Neutrophil (primary cell): ENCODE data around the gene WFDC1.

Experiments
- H3K27ac ChIP-seq: fragments of 200-600 bp; sonication (generic); 2 replicates; pipeline ENCODE4 v1.5.1; 2016; ENCODE audit warnings: mild to moderate bottlenecking, moderate library complexity
- H3K27me3 ChIP-seq: fragments of 200-600 bp; sonication (generic); 2 replicates; pipeline ENCODE4 v1.6.0; 2016; ENCODE audit warnings: mild to moderate bottlenecking
- H3K36me3 ChIP-seq: fragments of 200-600 bp; sonication (generic); 2 replicates; pipeline ENCODE4 v1.5.1; 2017
- H3K4me1 ChIP-seq, 2 experiments: fragments of 200-600 bp in 1 of 2; sonication (generic) in 1 of 2; 1 replicate in 1 of 2; 2 replicates in 1 of 2; pipeline versions ENCODE4 v1.5.1 to v1.6.1; 2013 to 2016; ENCODE audit warnings: low read depth in 1 of 2, low read length in 1 of 2, mild to moderate bottlenecking in 1 of 2, moderate library complexity in 1 of 2; ENCODE audit not compliant: control insufficient read depth in 1 of 2, insufficient read depth in 1 of 2
- H3K4me3 ChIP-seq, 2 experiments: fragments of 200-600 bp in 1 of 2; sonication (generic) in 1 of 2; 1 replicate in 1 of 2; 2 replicates in 1 of 2; pipeline ENCODE4 v1.5.1; 2013 to 2016; ENCODE audit warnings: low read depth in 1 of 2, low read length in 1 of 2, mild to moderate bottlenecking in 1 of 2, moderate library complexity in 1 of 2
- H3K9me3 ChIP-seq: fragments of 200-600 bp; sonication (generic); 2 replicates; pipeline ENCODE4 v1.5.1; 2016
- CTCF ChIP-seq: fragments of 200-600 bp; sonication (generic); IDR thresholded peaks from 2 replicates; pipeline ENCODE4 v1.5.1; 2016; ENCODE audit warnings: antibody characterized with exemption

Gene WFDC1

GRCh38 chr16:84294531-84295142 lies at the start of gene WFDC1:
WFDC1 (plus strand) TSS chr16:84294878; CDS start chr16:84294972, 94 bp downstream.
- Histone ChIP-seq H3K4me1 (peaks cover 44 to 48% of the 10 kb centered on the region in 2 experiments), H3K4me3 (peak within 1 kb of the TSS; percentile 34 to 50), H3K27ac (no peak within 1 kb of the TSS)

GRCh38 chr16:84245956-84246678 lies 48.6 kb upstream of the WFDC1 start:
- H3K4me3 ChIP-seq, result no peak overlapping the region
- H3K4me1 ChIP-seq, result no peaks in the 10 kb centered on the region
- H3K27me3 ChIP-seq, result peaks cover 16% of the 10 kb centered on the region
- H3K9me3 ChIP-seq, result no peaks in the 10 kb centered on the region
- TF ChIP-seq CTCF, result no peak
- no peak overlapping the region for H3K27ac ChIP-seq
- no peaks in the 10 kb centered on the region for H3K36me3 ChIP-seq

More at GRCh38 chr16:84294531-84295142, at the start of gene WFDC1:
- H3K27me3 ChIP-seq, result no peaks in the 10 kb centered on the region
- no peaks in the 10 kb centered on the region for H3K9me3 ChIP-seq
- H3K36me3 ChIP-seq, result no peaks in the 10 kb centered on the region
- no peak for TF ChIP-seq CTCF

- H3K4me3 ChIP-seq, result no peak overlapping the region
- H3K27me3 ChIP-seq, result peaks cover 16% of the 10 kb centered on the region
- no peaks in the 10 kb centered on the region for H3K9me3 ChIP-seq
- H3K27ac ChIP-seq, result no peak overlapping the region
- TF ChIP-seq CTCF, result no peak
- H3K4me1 ChIP-seq, result no peaks in the 10 kb centered on the region
- no peaks in the 10 kb centered on the region for H3K36me3 ChIP-seq
These were observed 48.0 kb upstream of the WFDC1 start for GRCh38 chr16:84246679-84247077.

GRCh38 chr16:84247331-84247730 lies 47.3 kb upstream of the WFDC1 start:
- no peak for TF ChIP-seq CTCF
- Histone ChIP-seq H3K27me3 (peaks cover 16% of the 10 kb centered on the region), H3K27ac (no peak overlapping the region)

GRCh38 chr16:84247844-84248243 lies 46.8 kb upstream of the WFDC1 start:
- no peak for TF ChIP-seq CTCF
- Histone ChIP-seq H3K9me3 (no peaks in the 10 kb centered on the region), H3K4me1 (no peaks in the 10 kb centered on the region), H3K4me3 (no peak overlapping the region), H3K27ac (no peak overlapping the region), H3K36me3 (no peaks in the 10 kb centered on the region), H3K27me3 (peaks cover 16% of the 10 kb centered on the region)

More at GRCh38 chr16:84247331-84247730, 47.3 kb upstream of the WFDC1 start:
- H3K4me1 ChIP-seq, result no peaks in the 10 kb centered on the region
- H3K36me3 ChIP-seq, result no peaks in the 10 kb centered on the region
- H3K4me3 ChIP-seq, result no peak overlapping the region
- H3K9me3 ChIP-seq, result no peaks in the 10 kb centered on the region
